GF-D8 (cell line): Measurements from ENCODE around the gene CFTR.

Source experiments
- DNase-seq: peaks from one replicate; lab custom pipeline; 2025; lab: John Stamatoyannopoulos, UW

Gene CFTR

GRCh38 chr7:117652943-117653680 lies 173.3 kb downstream of the CFTR start:
- no peak for DNase-seq

- DNase-seq: no peak
Measured at GRCh38 chr7:117654780-117655179, 175.0 kb downstream of the CFTR start.

DNA sequence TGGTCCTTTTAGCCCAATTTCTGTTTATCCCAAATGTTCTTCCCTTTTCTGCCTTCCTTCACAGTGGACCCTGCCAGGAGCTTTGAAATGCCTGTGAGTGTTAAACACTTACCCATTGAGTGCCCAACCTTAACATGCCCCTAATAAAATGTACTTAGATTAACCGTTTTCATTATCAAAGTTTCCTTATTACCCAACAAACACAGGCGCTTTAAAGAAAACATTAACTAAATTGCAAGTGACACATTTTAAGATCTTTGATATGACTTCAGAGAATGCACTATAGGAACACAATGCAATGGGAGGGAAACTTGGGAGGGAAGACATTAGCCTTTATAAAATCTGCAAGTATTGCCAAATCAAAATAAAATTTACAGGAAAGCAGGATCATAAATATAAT lies 177.0 kb downstream of the CFTR start:
- DNase-seq: no peak

DNA sequence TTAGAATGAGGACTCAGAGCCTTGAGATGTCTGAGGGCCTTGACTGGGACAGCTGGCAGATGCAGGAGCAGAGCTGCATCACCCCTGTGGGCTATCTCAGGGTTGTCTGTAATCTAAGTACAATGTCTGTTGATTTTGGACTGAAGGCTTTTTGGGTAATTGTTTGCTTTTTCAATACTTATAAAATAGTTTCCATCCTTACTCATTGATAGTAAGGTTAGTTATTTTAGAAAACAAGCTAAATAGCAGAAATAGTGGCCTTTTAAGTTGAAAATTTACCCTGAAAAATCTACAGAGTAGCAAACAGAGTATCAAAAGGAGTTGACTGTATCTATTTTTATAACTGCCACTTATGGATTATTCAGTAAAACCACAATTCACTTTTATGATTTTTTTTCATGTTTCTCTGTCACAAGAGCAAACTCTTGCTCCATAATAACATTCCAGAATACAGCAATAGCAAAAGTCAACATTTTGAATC lies 179.7 kb downstream of the CFTR start:
- no peak for DNase-seq

DNA sequence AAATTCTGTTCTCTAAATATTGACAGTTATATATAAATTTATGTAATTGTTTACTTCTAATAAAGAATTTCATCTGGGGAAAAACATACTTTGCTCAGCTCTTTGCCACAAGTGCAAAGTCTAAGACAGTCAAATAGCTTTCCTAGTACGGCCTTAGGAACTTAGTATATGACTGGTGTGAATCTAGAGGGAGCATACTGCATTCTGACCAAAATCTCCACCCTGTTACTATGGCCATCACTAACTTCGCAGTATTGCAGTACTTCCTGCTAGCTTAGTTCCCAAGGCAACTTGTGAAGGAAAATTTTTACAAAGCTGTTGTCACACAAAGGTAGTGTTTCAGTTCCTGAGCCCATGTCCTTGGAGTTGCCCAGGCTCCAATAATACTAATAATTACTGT lies 181.5 kb downstream of the CFTR start:
- no peak for DNase-seq

- no peak for DNase-seq
Measured at GRCh38 chr7:117664047-117664446, 184.2 kb downstream of the CFTR start.

GRCh38 chr7:117665368-117665767 lies 185.5 kb downstream of the CFTR start:
- DNase-seq: no peak

DNA sequence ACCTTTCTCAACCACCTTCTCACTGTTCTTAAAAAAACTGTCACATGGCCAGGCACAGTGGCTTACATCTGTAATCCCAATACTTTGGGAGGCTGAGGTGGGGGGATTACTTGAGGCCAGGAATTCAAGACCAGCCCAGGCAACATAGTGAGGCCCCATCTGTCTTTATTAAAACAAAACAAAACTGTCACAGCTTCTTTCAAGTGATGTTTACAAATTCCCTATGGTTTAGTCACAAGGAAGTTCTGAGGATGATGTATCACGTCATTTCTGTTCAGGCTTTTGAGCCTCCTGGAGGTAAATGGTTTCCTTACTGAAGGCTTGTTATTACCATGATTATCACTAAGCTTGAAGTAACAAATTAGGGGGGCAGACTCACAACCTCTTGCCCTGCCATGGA lies 186.2 kb downstream of the CFTR start:
- DNase-seq: no peak

GRCh38 chr7:117666689-117667088 lies 186.9 kb downstream of the CFTR start:
- no peak for DNase-seq

GRCh38 chr7:117667456-117667855 lies 187.6 kb downstream of the CFTR start:
- DNase-seq: no peak

- DNase-seq: no peak
Measured at GRCh38 chr7:117669818-117670217, 190.0 kb downstream of the CFTR start.

- DNase-seq: no peak
Measured at GRCh38 chr7:117672453-117672852, 192.6 kb downstream of the CFTR start.

GRCh38 chr7:117673367-117673766 lies 193.5 kb downstream of the CFTR start:
- DNase-seq: no peak

- DNase-seq: no peak
Measured at GRCh38 chr7:117673839-117674238, 194.0 kb downstream of the CFTR start.

DNA sequence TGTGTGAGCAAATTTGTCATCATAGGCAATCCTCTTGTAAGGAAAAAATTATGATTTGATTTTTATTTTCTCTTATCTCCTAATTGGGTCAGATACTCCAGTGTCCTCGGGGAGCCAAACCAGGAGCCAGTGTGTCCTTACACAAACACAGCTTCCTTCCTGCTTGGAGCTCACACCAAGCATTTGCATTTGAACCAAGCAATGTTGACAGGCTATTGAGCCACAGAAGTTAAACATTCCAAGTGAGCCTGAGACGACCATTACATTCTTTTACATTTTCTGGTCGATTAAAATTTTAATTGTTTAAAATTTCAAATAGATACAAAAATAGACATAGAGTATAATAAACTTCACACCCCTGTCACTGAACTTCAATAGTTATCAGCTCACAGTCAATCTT lies 194.8 kb downstream of the CFTR start:
- no peak for DNase-seq

DNA sequence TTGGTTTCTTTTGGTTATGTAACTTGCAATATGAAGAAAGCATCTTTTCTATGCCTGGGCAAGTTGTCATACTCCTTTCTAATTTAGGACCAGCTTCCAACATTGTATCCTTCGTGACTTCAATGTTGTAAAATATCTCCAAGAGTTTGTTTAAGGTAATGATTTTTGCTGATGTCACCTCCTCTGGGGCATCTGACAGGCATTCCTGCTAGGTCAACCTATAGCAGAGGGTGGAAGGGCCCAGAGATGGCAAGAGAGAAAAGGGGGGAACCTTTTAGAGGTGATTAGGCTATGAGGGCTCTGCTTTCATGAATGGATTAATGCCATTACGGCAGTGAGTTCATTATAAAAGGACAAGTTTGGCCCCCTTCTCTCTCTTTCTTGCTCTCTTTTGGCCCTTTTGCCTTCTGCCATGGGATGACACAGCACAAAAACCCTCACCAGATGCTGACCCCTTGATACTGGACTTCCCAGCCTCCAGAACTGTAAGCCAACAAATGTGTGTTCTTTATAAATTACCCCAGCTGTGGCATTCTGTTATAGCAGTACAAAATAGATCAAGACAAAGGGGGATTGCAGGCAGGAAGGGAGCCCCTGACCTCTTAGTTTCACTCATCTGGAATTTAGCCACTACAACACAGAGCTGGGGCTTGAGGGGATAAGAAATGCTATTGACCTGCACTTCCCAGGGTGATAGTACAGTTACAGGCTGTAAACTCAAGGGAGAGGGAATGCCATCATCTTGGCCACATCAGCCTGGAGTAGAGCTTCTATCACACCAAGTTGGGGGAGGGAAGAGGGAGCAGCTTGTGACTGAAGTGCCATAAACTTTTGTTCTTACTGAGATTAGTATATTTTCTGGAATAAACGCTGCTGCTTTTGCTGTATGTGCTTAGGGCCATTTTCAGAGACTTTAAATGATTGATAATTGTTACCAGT lies 195.9 kb downstream of the CFTR start:
- DNase-seq: no peak

DNA sequence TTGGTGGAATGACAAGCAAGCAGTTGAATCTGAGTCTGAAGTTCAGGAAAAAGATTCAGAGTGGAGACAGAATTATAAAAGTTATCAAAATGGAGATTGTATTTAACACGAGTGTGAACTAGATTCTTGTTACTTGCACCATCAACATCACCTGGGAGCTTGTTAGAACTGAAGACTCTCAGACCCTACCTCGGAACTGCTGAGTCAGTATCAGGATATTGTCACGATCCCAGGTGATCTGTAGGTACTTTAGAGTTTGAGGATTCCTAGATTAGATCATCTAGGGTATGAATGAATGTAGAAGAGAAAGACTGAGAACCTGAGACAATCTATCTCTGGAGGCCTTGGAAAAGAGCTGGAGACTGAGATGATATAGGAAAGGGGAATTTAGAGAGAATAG lies 199.3 kb downstream of the CFTR start:
- no peak for DNase-seq

DNA sequence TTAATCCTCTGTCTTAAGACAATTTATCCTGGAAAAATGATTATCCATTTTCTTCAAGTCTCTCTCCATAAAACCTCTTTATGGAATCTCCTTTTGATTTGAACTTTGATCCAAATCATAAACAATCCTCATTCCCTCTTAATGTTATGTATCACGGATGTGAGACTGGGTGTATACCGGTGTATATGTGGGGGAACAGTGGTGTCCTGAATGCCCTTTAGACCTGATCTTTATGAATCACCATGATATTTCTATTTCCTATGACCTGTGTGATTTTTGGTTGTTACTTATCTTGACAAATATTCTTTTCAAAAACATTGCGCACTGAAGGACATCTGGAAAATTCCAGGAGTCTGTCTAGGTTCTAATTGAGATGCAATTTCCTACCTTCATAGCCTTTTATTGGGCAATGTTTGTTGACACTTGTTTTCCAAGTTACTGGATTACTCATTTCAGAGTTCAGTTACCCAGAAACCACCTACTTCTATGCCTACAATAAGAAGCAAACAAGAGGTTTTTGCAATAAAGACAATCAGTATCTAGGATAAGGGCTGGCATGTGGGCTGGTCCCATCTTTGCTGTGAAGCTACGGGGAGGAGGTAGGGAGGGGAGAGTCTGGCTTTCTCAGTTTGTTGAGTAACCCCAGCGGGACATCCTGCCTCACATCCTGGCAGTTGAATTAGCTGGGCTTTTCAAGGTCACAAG lies 203.0 kb downstream of the CFTR start:
- DNase-seq: no peak

GRCh38 chr7:117683430-117684175 lies 203.8 kb downstream of the CFTR start:
- DNase-seq: no peak

GRCh38 chr7:117685795-117686194 lies 206.0 kb downstream of the CFTR start:
- no peak for DNase-seq

GRCh38 chr7:117686311-117686935 lies 206.6 kb downstream of the CFTR start:
- DNase-seq: no peak
